Effector memory CD8-positive, alpha-beta T cell (primary cell): Measurements from ENCODE around the gene LDLRAD1.
"Not testable (repeated sequence)": the region's sequence is repeated elsewhere in the genome, so short reads cannot be mapped to it uniquely, and the experiment has no call there.

Experiments used
- ATAC-seq: fragments of 150-1000 bp; cut with Tn5 transposase; replicated peaks from 2 replicates; pipeline ENCODE4 v1.10.0; 2021; ENCODE audit warnings: mild to moderate bottlenecking, moderate library complexity
- DNase-seq, 3 experiments: peaks; one replicate each; pipeline ENCODE4 v3.0.0; 2021
- H3K27ac Mint-ChIP-seq, 2 donors: one replicate each; pipeline ENCODE4 v1.8.0; 2022; ENCODE audit warnings: mild to moderate bottlenecking in 2 of 2, mixed read lengths in 2 of 2, moderate library complexity in 2 of 2
- H3K27me3 Mint-ChIP-seq, 2 donors: one replicate each; pipeline ENCODE4 v1.8.0; 2022; ENCODE audit warnings: mixed read lengths in 2 of 2
- H3K36me3 Mint-ChIP-seq: one replicate; pipeline ENCODE4 v1.8.0; 2022; ENCODE audit warnings: mild to moderate bottlenecking, moderate library complexity, mixed read lengths; ENCODE audit not compliant: insufficient read depth
- H3K4me1 Mint-ChIP-seq, 2 donors: one replicate each; pipeline ENCODE4 v1.8.0; 2022; ENCODE audit warnings: low read depth in 2 of 2, mixed read lengths in 2 of 2
- H3K4me3 Mint-ChIP-seq, 2 donors: one replicate each; pipeline ENCODE4 v1.8.0; 2022; ENCODE audit warnings: mild to moderate bottlenecking in 2 of 2, mixed read lengths in 2 of 2, moderate library complexity in 2 of 2
- H3K9me3 Mint-ChIP-seq, 2 donors: one replicate each; pipeline ENCODE4 v1.8.0; 2022; ENCODE audit warnings: mixed read lengths in 2 of 2
- total RNA-seq, 9 experiments: gene quantifications; one replicate each; lab custom pipeline; 2026; lab: John Stamatoyannopoulos, UW

The LDLRAD1 gene
- total RNA-seq = 0 reads per million in 9 experiments

GRCh38 chr1:54017979-54018378 is at the start of gene LDLRAD1:
LDLRAD1 (minus strand) TSS chr1:54018186; CDS start chr1:54018112, 74 bp downstream.
- Mint-ChIP-seq H3K27me3 (peaks cover 17 to 39% of the 10 kb centered on the region in 2 donors), H3K27ac (no peak within 1 kb of the TSS), H3K4me3 (no peak within 1 kb of the TSS)

GRCh38 chr1:54064299-54064698 is 46.3 kb upstream of the LDLRAD1 start:
- peaks cover 0 to 3% of the 10 kb centered on the region in 2 donors for H3K4me1 Mint-ChIP-seq
- no peaks in the 10 kb centered on the region for H3K27me3 Mint-ChIP-seq
- no peaks in the 10 kb centered on the region for H3K9me3 Mint-ChIP-seq
- ATAC-seq (no peak), DNase-seq (no peak)
- peaks cover 7% of the 10 kb centered on the region for H3K36me3 Mint-ChIP-seq
- H3K27ac Mint-ChIP-seq = no peak overlapping the region
- H3K4me3 Mint-ChIP-seq = no peak overlapping the region

More at GRCh38 chr1:54017979-54018378, at the start of gene LDLRAD1:
- no peaks in the 10 kb centered on the region for H3K4me1 Mint-ChIP-seq
- DNase-seq (no peak), ATAC-seq (no peak)
- H3K9me3 Mint-ChIP-seq = no peaks in the 10 kb centered on the region
- no peaks in the 10 kb centered on the region for H3K36me3 Mint-ChIP-seq

GRCh38 chr1:54054438-54054749 is 36.4 kb upstream of the LDLRAD1 start:
- DNase-seq (no peak), ATAC-seq (no peak)
- H3K27me3 Mint-ChIP-seq = no peaks in the 10 kb centered on the region
- H3K4me1 Mint-ChIP-seq = peaks cover 4 to 14% of the 10 kb centered on the region in 2 donors
- no peaks in the 10 kb centered on the region for H3K9me3 Mint-ChIP-seq
- H3K4me3 Mint-ChIP-seq = no peak overlapping the region
- no peak overlapping the region for H3K27ac Mint-ChIP-seq
- H3K36me3 Mint-ChIP-seq = peaks cover 15% of the 10 kb centered on the region

GRCh38 chr1:54053745-54054437 is 35.9 kb upstream of the LDLRAD1 start:
- Mint-ChIP-seq H3K4me1 (peaks cover 6 to 14% of the 10 kb centered on the region in 2 donors), H3K9me3 (no peaks in the 10 kb centered on the region), H3K27me3 (no peaks in the 10 kb centered on the region), H3K27ac (no peak overlapping the region), H3K4me3 (no peak overlapping the region), H3K36me3 (peaks cover 13% of the 10 kb centered on the region)
- no peak for ATAC-seq
- no peak for DNase-seq

GRCh38 chr1:54052934-54053744 is 35.2 kb upstream of the LDLRAD1 start, which contains the start of the genes TCEANC2 and TMEM59:
TCEANC2 (plus strand) TSS chr1:54053608; CDS start chr1:54054423, 815 bp downstream.
TMEM59 (minus strand) TSS chr1:54053204; CDS start chr1:54053188, 16 bp downstream.
- H3K9me3 Mint-ChIP-seq = no peaks in the 10 kb centered on the region
- DNase-seq = peak; percentile 96 to 97 (median 96)
- no peak within 1 kb of the TSS for H3K4me3 Mint-ChIP-seq
- H3K27ac Mint-ChIP-seq = no peak within 1 kb of the TSS
- peaks cover 13% of the 10 kb centered on the region for H3K36me3 Mint-ChIP-seq
- H3K27me3 Mint-ChIP-seq = no peaks in the 10 kb centered on the region
- peaks cover 11 to 13% of the 10 kb centered on the region in 2 donors for H3K4me1 Mint-ChIP-seq
- peak; percentile 88 for ATAC-seq

GRCh38 chr1:54052431-54052933 is 34.5 kb upstream of the LDLRAD1 start:
- Mint-ChIP-seq H3K4me3 (no peak overlapping the region), H3K4me1 (peaks cover 12 to 17% of the 10 kb centered on the region in 2 donors), H3K36me3 (peaks cover 13% of the 10 kb centered on the region), H3K27ac (no peak overlapping the region), H3K9me3 (no peaks in the 10 kb centered on the region), H3K27me3 (no peaks in the 10 kb centered on the region)
- ATAC-seq (peak; percentile 18), DNase-seq (no peak)

GRCh38 chr1:54051933-54052430 is 34.0 kb upstream of the LDLRAD1 start:
- no peak overlapping the region for H3K4me3 Mint-ChIP-seq
- no peak overlapping the region for H3K27ac Mint-ChIP-seq
- DNase-seq (no peak), ATAC-seq (no peak)
- peaks cover 12 to 22% of the 10 kb centered on the region in 2 donors for H3K4me1 Mint-ChIP-seq
- H3K27me3 Mint-ChIP-seq = no peaks in the 10 kb centered on the region
- peaks cover 13% of the 10 kb centered on the region for H3K36me3 Mint-ChIP-seq
- no peaks in the 10 kb centered on the region for H3K9me3 Mint-ChIP-seq

GRCh38 chr1:54050435-54050834 is 32.4 kb upstream of the LDLRAD1 start:
- not testable (repeated sequence) for DNase-seq, ATAC-seq, H3K27ac Mint-ChIP-seq, H3K27me3 Mint-ChIP-seq, H3K4me3 Mint-ChIP-seq, H3K9me3 Mint-ChIP-seq
- H3K4me1 Mint-ChIP-seq = peaks cover 13 to 34% of the 10 kb centered on the region in 2 donors
- peaks cover 18% of the 10 kb centered on the region for H3K36me3 Mint-ChIP-seq

GRCh38 chr1:54047384-54048305 is 29.7 kb upstream of the LDLRAD1 start:
- Mint-ChIP-seq H3K4me3 (no peak overlapping the region), H3K4me1 (peaks cover 8 to 38% of the 10 kb centered on the region in 2 donors), H3K27ac (peak overlapping the region in 1 of 2 donors; percentile 77), H3K9me3 (no peaks in the 10 kb centered on the region), H3K27me3 (no peaks in the 10 kb centered on the region), H3K36me3 (peaks cover 43% of the 10 kb centered on the region)
- ATAC-seq (no peak), DNase-seq (no peak)

GRCh38 chr1:54046671-54047383 is 28.8 kb upstream of the LDLRAD1 start:
- Mint-ChIP-seq H3K27ac (peak overlapping the region in 1 of 2 donors; percentile 77), H3K9me3 (no peaks in the 10 kb centered on the region), H3K36me3 (peaks cover 51% of the 10 kb centered on the region), H3K27me3 (no peaks in the 10 kb centered on the region), H3K4me1 (peaks cover 8 to 38% of the 10 kb centered on the region in 2 donors), H3K4me3 (no peak overlapping the region)
- no peak for ATAC-seq
- DNase-seq = no peak

GRCh38 chr1:54045496-54045895 is 27.5 kb upstream of the LDLRAD1 start:
- Mint-ChIP-seq H3K36me3 (peaks cover 58% of the 10 kb centered on the region), H3K4me1 (peaks cover 7 to 38% of the 10 kb centered on the region in 2 donors), H3K9me3 (no peaks in the 10 kb centered on the region), H3K27ac (peak overlapping the region in 1 of 2 donors; percentile 38), H3K4me3 (no peak overlapping the region), H3K27me3 (no peaks in the 10 kb centered on the region)
- no peak for ATAC-seq
- no peak for DNase-seq

- no peak for DNase-seq
- no peaks in the 10 kb centered on the region for H3K9me3 Mint-ChIP-seq
- H3K36me3 Mint-ChIP-seq = peaks cover 81% of the 10 kb centered on the region
- no peaks in the 10 kb centered on the region for H3K27me3 Mint-ChIP-seq
- peaks cover 7 to 22% of the 10 kb centered on the region in 2 donors for H3K4me1 Mint-ChIP-seq
- no peak overlapping the region for H3K4me3 Mint-ChIP-seq
- peak overlapping the region in 1 of 2 donors; percentile 60 for H3K27ac Mint-ChIP-seq
- no peak for ATAC-seq
Measured at GRCh38 chr1:54041806-54042205, 23.8 kb upstream of the LDLRAD1 start.
